CD4-positive, alpha-beta T cell (primary cell): ENCODE data around the gene MATN1. TPM values are rescaled to one million over a fixed set of nuclear protein-coding genes. Genes with fewer than 3 reads are reported as not detected.

Source experiments
- ATAC-seq: fragments of 200-7000 bp; cut with Tn5 transposase; one replicate; pipeline ENCODE4 v1.10.0; 2022; ENCODE audit warnings: mild to moderate bottlenecking; ENCODE audit not compliant: poor library complexity
- CTCF ChIA-PET: fragments of 350-600 bp; sonication (Branson Sonifier 250); formaldehyde crosslinking; loops from one replicate; lab custom pipeline; 2021; ENCODE audit warnings: antibody characterized with exemption, inconsistent platforms; lab: Charles Lee
- POLR2A ChIA-PET: fragments of 350-600 bp; sonication (Branson Sonifier 250); formaldehyde crosslinking; loops from one replicate; lab custom pipeline; 2021; ENCODE audit warnings: antibody characterized with exemption, inconsistent platforms; lab: Charles Lee
- DNase-seq, 14 experiments: peaks; one replicate each; pipeline ENCODE4 v3.0.0-alpha.2; 2013 to 2020; ENCODE audit warnings: mixed read lengths in 2 of 14
- H3K27ac ChIP-seq, 2 donors: one replicate each; pipeline versions ENCODE4 v1.5.1 to v1.7.0; 2013; ENCODE audit warnings: low read length in 2 of 2, low read depth in 1 of 2, mild to moderate bottlenecking in 1 of 2
- H3K27me3 ChIP-seq, 2 experiments: 1 replicate in 1 of 2; 2 replicates in 1 of 2; pipeline versions ENCODE4 v1.6.1 to v1.7.0; 2013; ENCODE audit warnings: low read length in 2 of 2, control low read depth in 1 of 2, mild to moderate bottlenecking in 1 of 2, moderate library complexity in 1 of 2; ENCODE audit not compliant: insufficient read depth in 2 of 2, control insufficient read depth in 1 of 2
- H3K36me3 ChIP-seq: one replicate; pipeline ENCODE4 v1.6.1; 2013; ENCODE audit warnings: low read length, control low read depth; ENCODE audit not compliant: insufficient read depth
- H3K4me1 ChIP-seq: one replicate; pipeline ENCODE4 v1.6.1; 2013; ENCODE audit warnings: low read length, control low read depth; ENCODE audit not compliant: insufficient read depth
- H3K4me3 ChIP-seq: one replicate; pipeline ENCODE4 v1.5.1; 2013; ENCODE audit warnings: mild to moderate bottlenecking, low read length, moderate library complexity
- H3K9me3 ChIP-seq, 2 experiments: 1 replicate in 1 of 2; 2 replicates in 1 of 2; pipeline versions ENCODE4 v1.6.1 to v1.7.0; 2013; ENCODE audit warnings: low read length in 2 of 2, mild to moderate bottlenecking in 2 of 2, control low read depth in 1 of 2, moderate library complexity in 1 of 2; ENCODE audit not compliant: control insufficient read depth in 1 of 2, insufficient read depth in 1 of 2
- H3K27ac Mint-ChIP-seq: one replicate; pipeline ENCODE4 v1.8.0; 2020; ENCODE audit warnings: mixed read lengths
- H3K27me3 Mint-ChIP-seq: one replicate; pipeline ENCODE4 v1.8.0; 2021; ENCODE audit warnings: mixed read lengths
- H3K36me3 Mint-ChIP-seq: one replicate; pipeline ENCODE4 v1.8.0; 2021; ENCODE audit warnings: low read depth, mixed read lengths
- H3K4me1 Mint-ChIP-seq: one replicate; pipeline ENCODE4 v1.8.0; 2021; ENCODE audit warnings: low read depth, mixed read lengths
- H3K4me3 Mint-ChIP-seq: one replicate; pipeline ENCODE4 v1.8.0; 2020; ENCODE audit warnings: mild to moderate bottlenecking, mixed read lengths
- H3K9me3 Mint-ChIP-seq: one replicate; pipeline ENCODE4 v1.8.0; 2020; ENCODE audit warnings: mixed read lengths
- CTCF ChIP-seq: fragments of 200-600 bp; IDR thresholded peaks from one replicate; pipeline ENCODE4 v1.8.0; 2022; ENCODE audit warnings: antibody characterized with exemption, mild to moderate bottlenecking
- intact Hi-C, 2 experiments: fragments of 100-400 bp; cut with DNase I in 1 of 2; cut with micrococcal nuclease in 1 of 2; formaldehyde crosslinking; loops; one replicate each; pipeline versions ENCODE4 v1.15.1 to v1.9.0; 2023 to 2025; cut with DNase I, micrococcal nuclease
- total RNA-seq, 174 experiments: library from RNA in 2 of 174; stranded (reverse) in 2 of 174; gene quantifications; one replicate each; pipeline ENCODE4 v1.2.3 and lab custom pipeline; 2021 to 2026

Gene MATN1
- total RNA-seq, 2 experiments from 2014 or later, result 2.5 to 2.7 TPM

- H3K27ac Mint-ChIP-seq, result no peak overlapping the region
- H3K4me1 Mint-ChIP-seq, result no peaks in the 10 kb centered on the region
- ATAC-seq, result no peak
- H3K9me3 ChIP-seq, result peaks cover 0 to 16% of the 10 kb centered on the region in 2 experiments
- peaks cover 21 to 37% of the 10 kb centered on the region in 2 experiments for H3K27me3 ChIP-seq
- CTCF ChIA-PET, result no interaction called here
- no peak overlapping the region for H3K4me3 Mint-ChIP-seq
- DNase-seq, result no peak
- no peaks in the 10 kb centered on the region for H3K36me3 ChIP-seq
- peaks cover 8% of the 10 kb centered on the region for H3K4me1 ChIP-seq
- intact Hi-C loops, result no loop called here
- POLR2A ChIA-PET, result no interaction called here
- H3K9me3 Mint-ChIP-seq, result no peaks in the 10 kb centered on the region
- TF ChIP-seq CTCF, result no peak
- no peak overlapping the region for H3K27ac ChIP-seq
- peaks cover 65% of the 10 kb centered on the region for H3K27me3 Mint-ChIP-seq
- H3K36me3 Mint-ChIP-seq, result no peaks in the 10 kb centered on the region
- H3K4me3 ChIP-seq, result no peak overlapping the region
Observed at GRCh38 chr1:30679976-30680305, 43.4 kb downstream of the MATN1 start.

- H3K4me3 Mint-ChIP-seq, result no peak overlapping the region
- CTCF ChIA-PET, result no interaction called here
Observed at GRCh38 chr1:30679201-30679975, 44.0 kb downstream of the MATN1 start.

GRCh38 chr1:30678209-30678608 is 45.2 kb downstream of the MATN1 start:
- TF ChIP-seq CTCF, result no peak
- DNase-seq (no peak), ATAC-seq (no peak)
- H3K9me3 Mint-ChIP-seq, result peaks cover 5% of the 10 kb centered on the region
- H3K27ac Mint-ChIP-seq, result no peak overlapping the region
- Histone ChIP-seq H3K36me3 (no peaks in the 10 kb centered on the region), H3K4me1 (no peaks in the 10 kb centered on the region), H3K9me3 (peaks cover 7 to 18% of the 10 kb centered on the region in 2 experiments), H3K27ac (no peak overlapping the region), H3K27me3 (peaks cover 9 to 21% of the 10 kb centered on the region in 2 experiments), H3K4me3 (no peak overlapping the region)
- H3K27me3 Mint-ChIP-seq, result peaks cover 48% of the 10 kb centered on the region
- H3K4me3 Mint-ChIP-seq, result no peak overlapping the region
- no peaks in the 10 kb centered on the region for H3K36me3 Mint-ChIP-seq
- H3K4me1 Mint-ChIP-seq, result no peaks in the 10 kb centered on the region
- ChIA-PET POLR2A (no interaction called here), CTCF (no interaction called here)
- intact Hi-C loops, result no loop called here

More at GRCh38 chr1:30679201-30679975, 44.0 kb downstream of the MATN1 start:
- Histone ChIP-seq H3K4me1 (peaks cover 3% of the 10 kb centered on the region), H3K9me3 (peaks cover 0 to 16% of the 10 kb centered on the region in 2 experiments), H3K36me3 (no peaks in the 10 kb centered on the region), H3K27me3 (peaks cover 16 to 31% of the 10 kb centered on the region in 2 experiments), H3K27ac (no peak overlapping the region), H3K4me3 (no peak overlapping the region)
- intact Hi-C loops, result no loop called here
- H3K27ac Mint-ChIP-seq, result no peak overlapping the region
- DNase-seq (no peak), ATAC-seq (no peak)
- no peaks in the 10 kb centered on the region for H3K36me3 Mint-ChIP-seq
- POLR2A ChIA-PET, result no interaction called here
- no peaks in the 10 kb centered on the region for H3K4me1 Mint-ChIP-seq
- H3K9me3 Mint-ChIP-seq, result no peaks in the 10 kb centered on the region
- no peak for TF ChIP-seq CTCF
- H3K27me3 Mint-ChIP-seq, result peaks cover 60% of the 10 kb centered on the region
